VCaP (cell line): ENCODE measurements around the gene FRK.

ENCODE experiments used
- H3K27ac ChIP-seq: fragments of 450-650 bp; 2 replicates; pipeline ENCODE4 v1.5.1; 2017
- TF ChIP-seq, protein P1 (sequence below): fragments of 450-650 bp; conservative IDR thresholded peaks from 2 replicates; pipeline ENCODE4 v1.5.1; 2017; ENCODE audit warnings: mild to moderate bottlenecking, moderate library complexity

FRK gene

DNA sequence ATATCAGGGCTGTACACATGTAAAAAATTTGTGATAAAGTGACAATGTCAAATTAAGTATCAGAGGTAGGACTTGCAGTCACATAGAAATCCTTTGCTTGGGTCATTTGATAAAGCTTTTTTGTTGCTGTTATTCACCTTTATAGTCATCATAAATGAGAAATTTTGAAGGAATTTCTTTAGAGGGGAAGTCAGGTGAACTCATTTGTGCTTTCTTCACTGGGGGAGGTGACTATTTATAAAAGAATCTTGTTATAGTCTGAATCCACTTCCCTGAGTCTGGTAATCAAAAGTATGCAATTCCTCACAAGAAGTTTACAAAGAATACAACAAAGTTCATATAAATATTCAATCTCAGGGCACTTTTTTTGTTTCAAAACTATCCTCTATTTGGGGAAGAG lies 47.7 kb downstream of the FRK start:
- TF ChIP-seq, protein P1, sequence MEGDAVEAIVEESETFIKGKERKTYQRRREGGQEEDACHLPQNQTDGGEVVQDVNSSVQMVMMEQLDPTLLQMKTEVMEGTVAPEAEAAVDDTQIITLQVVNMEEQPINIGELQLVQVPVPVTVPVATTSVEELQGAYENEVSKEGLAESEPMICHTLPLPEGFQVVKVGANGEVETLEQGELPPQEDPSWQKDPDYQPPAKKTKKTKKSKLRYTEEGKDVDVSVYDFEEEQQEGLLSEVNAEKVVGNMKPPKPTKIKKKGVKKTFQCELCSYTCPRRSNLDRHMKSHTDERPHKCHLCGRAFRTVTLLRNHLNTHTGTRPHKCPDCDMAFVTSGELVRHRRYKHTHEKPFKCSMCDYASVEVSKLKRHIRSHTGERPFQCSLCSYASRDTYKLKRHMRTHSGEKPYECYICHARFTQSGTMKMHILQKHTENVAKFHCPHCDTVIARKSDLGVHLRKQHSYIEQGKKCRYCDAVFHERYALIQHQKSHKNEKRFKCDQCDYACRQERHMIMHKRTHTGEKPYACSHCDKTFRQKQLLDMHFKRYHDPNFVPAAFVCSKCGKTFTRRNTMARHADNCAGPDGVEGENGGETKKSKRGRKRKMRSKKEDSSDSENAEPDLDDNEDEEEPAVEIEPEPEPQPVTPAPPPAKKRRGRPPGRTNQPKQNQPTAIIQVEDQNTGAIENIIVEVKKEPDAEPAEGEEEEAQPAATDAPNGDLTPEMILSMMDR: no peak
- peak overlapping the region; percentile 80 for H3K27ac ChIP-seq

DNA sequence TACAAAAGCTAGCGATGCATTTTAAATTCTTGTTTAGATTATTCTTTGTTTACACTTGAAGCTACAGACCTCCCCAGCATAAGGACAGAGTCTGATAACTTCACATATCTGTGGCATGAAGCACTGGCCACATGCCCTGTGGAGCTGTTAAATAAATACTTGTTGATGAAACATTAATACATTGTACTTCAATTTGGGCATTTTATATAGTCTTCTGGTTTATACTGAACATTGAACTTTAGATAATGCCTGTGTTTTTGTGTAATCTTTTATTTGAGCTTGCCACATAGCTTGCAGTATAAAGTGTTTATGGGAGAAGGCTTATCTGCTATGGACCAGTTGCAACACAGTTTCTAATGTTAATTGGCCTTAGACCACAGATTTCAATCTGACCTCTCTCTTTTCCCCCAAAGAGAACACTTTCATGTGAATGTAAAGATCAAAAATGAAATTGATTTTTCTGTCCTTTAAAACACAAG lies 48.2 kb downstream of the FRK start:
- TF ChIP-seq, protein P1: no peak
- H3K27ac ChIP-seq: peak overlapping the region; percentile 80

DNA sequence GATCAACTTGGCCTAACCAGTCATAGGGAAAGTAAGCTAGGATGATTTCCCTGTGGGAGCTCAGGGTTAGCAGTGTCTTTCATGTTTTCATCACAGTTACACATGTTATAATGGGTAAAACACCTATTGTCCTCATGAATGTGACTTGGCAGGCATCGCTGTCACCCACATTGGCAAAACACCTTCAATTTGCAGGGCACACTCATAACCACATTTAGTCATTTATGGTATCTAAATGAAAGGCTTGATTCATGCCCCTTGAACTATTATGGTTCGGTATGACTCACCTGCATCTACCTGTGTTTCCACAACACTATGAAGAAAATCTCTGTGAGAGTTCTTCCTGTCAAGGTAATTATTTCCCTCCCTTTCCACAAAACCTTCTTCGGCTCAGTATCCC lies 49.2 kb downstream of the FRK start:
- TF ChIP-seq, protein P1: no peak
- H3K27ac ChIP-seq: peak overlapping the region; percentile 80

DNA sequence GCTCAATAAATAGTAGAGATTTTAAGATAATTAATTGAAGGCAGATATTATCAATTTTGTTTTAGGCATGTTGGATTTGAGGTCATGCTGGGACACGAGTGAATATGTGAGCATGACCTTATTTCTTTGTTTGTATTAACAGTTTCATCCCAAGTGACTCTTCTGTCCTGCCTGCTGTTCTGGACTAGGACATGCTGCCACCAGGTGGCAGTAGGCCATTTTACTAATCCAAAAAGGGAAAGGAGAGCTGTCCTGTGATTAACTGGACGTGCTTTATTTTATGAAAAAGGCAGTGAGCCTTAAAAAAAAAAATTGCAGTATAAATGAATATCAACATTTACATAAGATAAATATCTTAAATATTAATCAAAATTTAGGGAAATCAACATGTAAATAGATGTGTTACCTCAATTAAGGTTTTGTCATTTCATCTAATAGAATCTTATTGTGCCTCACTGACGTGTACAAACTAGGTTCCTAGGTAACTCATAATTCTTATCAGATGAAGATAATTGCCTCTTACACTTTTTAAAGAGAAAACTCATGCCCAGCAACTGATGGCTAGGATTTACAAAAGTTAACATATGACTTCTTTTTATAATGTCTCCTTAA lies 49.8 kb downstream of the FRK start:
- TF ChIP-seq, protein P1: peak; percentile 91
- peak overlapping the region; percentile 80 for H3K27ac ChIP-seq

DNA sequence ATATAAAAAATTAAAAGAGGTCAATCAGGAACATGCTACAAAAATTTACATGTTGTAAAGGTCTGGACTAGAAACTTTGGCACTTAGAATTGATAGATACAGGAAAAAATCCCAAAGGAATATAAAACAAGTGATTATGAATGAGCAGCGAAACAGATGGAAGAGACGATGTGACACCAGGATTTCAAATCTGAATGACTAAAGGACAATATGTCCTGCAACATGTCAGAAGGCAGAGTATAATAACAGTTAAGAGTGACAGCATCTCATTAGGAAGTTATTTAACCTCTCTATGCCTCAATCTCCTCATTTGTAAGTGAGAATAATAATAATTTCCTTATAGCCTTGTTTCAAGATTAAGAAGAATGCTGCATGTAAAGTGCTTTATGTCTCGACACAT lies 50.3 kb downstream of the FRK start:
- peak overlapping the region; percentile 80 for H3K27ac ChIP-seq
- TF ChIP-seq, protein P1: no peak

DNA sequence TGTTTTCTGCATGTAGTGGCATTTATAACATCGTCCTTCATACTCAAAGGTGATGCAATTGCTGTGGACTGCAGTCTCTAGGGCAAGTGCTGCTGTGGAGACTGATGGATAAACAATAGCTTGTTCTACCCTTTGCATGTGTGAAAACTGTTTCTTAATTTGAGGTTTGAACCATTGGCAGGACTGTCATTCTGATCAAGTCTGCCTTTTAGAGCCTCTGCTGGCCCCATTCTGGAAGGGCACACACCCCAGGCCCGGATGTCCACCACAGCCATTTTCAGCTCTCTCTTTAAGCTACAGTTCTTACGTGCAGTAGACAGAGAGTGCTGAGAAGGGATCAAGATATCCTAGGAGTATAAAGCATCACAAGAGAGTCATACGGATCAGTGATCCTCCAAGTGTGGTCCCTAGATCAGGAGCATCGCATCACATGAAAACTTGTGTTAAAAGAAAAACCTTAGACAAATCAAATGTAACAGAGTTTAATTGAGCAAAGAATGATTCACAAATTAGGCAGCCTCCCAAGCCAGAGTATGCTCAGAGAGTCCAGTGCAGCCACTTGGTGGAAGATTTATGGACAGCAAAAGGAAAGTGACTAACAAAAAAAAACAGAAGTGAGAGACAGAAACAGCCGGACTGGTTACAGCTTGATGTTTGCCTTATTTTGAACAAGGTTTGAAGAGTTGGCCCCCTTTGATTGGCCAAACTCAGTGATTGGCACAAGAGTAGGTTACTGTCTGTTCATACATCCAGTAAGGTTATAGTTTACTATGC lies 52.0 kb downstream of the FRK start:
- H3K27ac ChIP-seq: peak overlapping the region; percentile 80; the same call in 1 of the 2 replicates
- TF ChIP-seq, protein P1: no peak
